Activated CD8-positive, alpha-beta T cell treated with anti-CD3 and anti-CD28 coated beads for 36 hours (primary cell): Measurements from ENCODE around the gene TFIP11. TPM values are rescaled to one million over a fixed set of nuclear protein-coding genes. Genes with fewer than 3 reads are reported as not detected.

Experiments used
- ATAC-seq: fragments of 200-7000 bp; cut with Tn5 transposase; one replicate; pipeline ENCODE4 v1.10.0; 2021; ENCODE audit warnings: mild to moderate bottlenecking, moderate library complexity
- CTCF ChIA-PET: fragments of 350-600 bp; sonication (Branson Sonifier 250); formaldehyde crosslinking; loops from one replicate; lab custom pipeline; 2021; ENCODE audit warnings: antibody characterized with exemption; lab: Charles Lee
- POLR2A ChIA-PET: fragments of 350-600 bp; sonication (Branson Sonifier 250); formaldehyde crosslinking; loops from one replicate; lab custom pipeline; 2021; ENCODE audit warnings: antibody characterized with exemption; lab: Charles Lee
- DNase-seq: peaks from one replicate; pipeline ENCODE4 v3.0.0-alpha.2; 2020
- H3K27ac Mint-ChIP-seq: one replicate; pipeline ENCODE4 v1.8.0; 2021; ENCODE audit warnings: mild to moderate bottlenecking, mixed read lengths
- H3K27me3 Mint-ChIP-seq: one replicate; pipeline ENCODE4 v1.8.0; 2021; ENCODE audit warnings: mixed read lengths
- H3K36me3 Mint-ChIP-seq: one replicate; pipeline ENCODE4 v1.8.0; 2021; ENCODE audit warnings: low read depth, mixed read lengths
- H3K4me1 Mint-ChIP-seq: one replicate; pipeline ENCODE4 v1.8.0; 2021; ENCODE audit warnings: low read depth, mixed read lengths
- H3K4me3 Mint-ChIP-seq: one replicate; pipeline ENCODE4 v1.8.0; 2021; ENCODE audit warnings: mild to moderate bottlenecking, moderate library complexity, mixed read lengths
- H3K9me3 Mint-ChIP-seq: one replicate; pipeline ENCODE4 v1.8.0; 2021; ENCODE audit warnings: mixed read lengths
- intact Hi-C: fragments of 100-400 bp; cut with micrococcal nuclease; formaldehyde crosslinking; loops from one replicate; pipeline ENCODE4 v1.10.0; 2022
- total RNA-seq, 2 experiments: library from RNA; stranded (reverse); gene quantifications; one replicate each; pipeline ENCODE4 v1.2.3, GENCODE V29; 2021
- TF ChIP-seq, protein P1 (sequence below): fragments of 200-600 bp; IDR thresholded peaks from one replicate; pipeline ENCODE4 v1.8.0; 2022; ENCODE audit warnings: antibody characterized with exemption, mild to moderate bottlenecking

TFIP11 gene
- total RNA-seq, 2 experiments from 2014 or later: 37.4 to 37.8 TPM

GRCh38 chr22:26450453-26451185, 61.7 kb downstream of the TFIP11 start:
- ChIA-PET CTCF (interaction anchor here (2.2 kb wide), 1 partner anchor 16 kb away, joined by 7 read pairs; no protein-coding TSS in a partner anchor), POLR2A (interaction anchor here (1.6 kb wide), 1 partner anchor 10 kb away, joined by 4 read pairs; no protein-coding TSS in a partner anchor)
- no peak for DNase-seq
- TF ChIP-seq, protein P1, sequence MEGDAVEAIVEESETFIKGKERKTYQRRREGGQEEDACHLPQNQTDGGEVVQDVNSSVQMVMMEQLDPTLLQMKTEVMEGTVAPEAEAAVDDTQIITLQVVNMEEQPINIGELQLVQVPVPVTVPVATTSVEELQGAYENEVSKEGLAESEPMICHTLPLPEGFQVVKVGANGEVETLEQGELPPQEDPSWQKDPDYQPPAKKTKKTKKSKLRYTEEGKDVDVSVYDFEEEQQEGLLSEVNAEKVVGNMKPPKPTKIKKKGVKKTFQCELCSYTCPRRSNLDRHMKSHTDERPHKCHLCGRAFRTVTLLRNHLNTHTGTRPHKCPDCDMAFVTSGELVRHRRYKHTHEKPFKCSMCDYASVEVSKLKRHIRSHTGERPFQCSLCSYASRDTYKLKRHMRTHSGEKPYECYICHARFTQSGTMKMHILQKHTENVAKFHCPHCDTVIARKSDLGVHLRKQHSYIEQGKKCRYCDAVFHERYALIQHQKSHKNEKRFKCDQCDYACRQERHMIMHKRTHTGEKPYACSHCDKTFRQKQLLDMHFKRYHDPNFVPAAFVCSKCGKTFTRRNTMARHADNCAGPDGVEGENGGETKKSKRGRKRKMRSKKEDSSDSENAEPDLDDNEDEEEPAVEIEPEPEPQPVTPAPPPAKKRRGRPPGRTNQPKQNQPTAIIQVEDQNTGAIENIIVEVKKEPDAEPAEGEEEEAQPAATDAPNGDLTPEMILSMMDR: no peak
- H3K4me1 Mint-ChIP-seq: no peaks in the 10 kb centered on the region
- intact Hi-C loops: no loop called here
- H3K9me3 Mint-ChIP-seq: no peaks in the 10 kb centered on the region
- ATAC-seq: no peak
- no peak overlapping the region for H3K27ac Mint-ChIP-seq
- no peaks in the 10 kb centered on the region for H3K27me3 Mint-ChIP-seq
- peaks cover 17% of the 10 kb centered on the region for H3K36me3 Mint-ChIP-seq
- H3K4me3 Mint-ChIP-seq: no peak overlapping the region

GRCh38 chr22:26448941-26449340, 63.3 kb downstream of the TFIP11 start:
- peaks cover 17% of the 10 kb centered on the region for H3K36me3 Mint-ChIP-seq
- H3K9me3 Mint-ChIP-seq: no peaks in the 10 kb centered on the region
- TF ChIP-seq, protein P1: no peak
- intact Hi-C loops: no loop called here
- ChIA-PET CTCF (interaction anchor here (0.9 to 2.2 kb wide), 2 partner anchors 14 to 51 kb away, joined by 5 to 7 read pairs; no protein-coding TSS in a partner anchor), POLR2A (interaction anchor here (1.1 kb wide), 1 partner anchor 11 kb away, joined by 4 read pairs; no protein-coding TSS in a partner anchor)
- no peak for DNase-seq
- ATAC-seq: no peak
- no peak overlapping the region for H3K27ac Mint-ChIP-seq
- no peak overlapping the region for H3K4me3 Mint-ChIP-seq
- H3K27me3 Mint-ChIP-seq: no peaks in the 10 kb centered on the region
- H3K4me1 Mint-ChIP-seq: no peaks in the 10 kb centered on the region

- DNase-seq: no peak
- intact Hi-C loops: no loop called here
- no peak for ATAC-seq
- ChIA-PET POLR2A (no interaction called here), CTCF (interaction anchor here (0.9 to 2.2 kb wide), 2 partner anchors 14 to 50 kb away, joined by 5 to 7 read pairs; no protein-coding TSS in a partner anchor)
- Mint-ChIP-seq H3K4me3 (no peak overlapping the region), H3K9me3 (no peaks in the 10 kb centered on the region), H3K36me3 (peaks cover 15% of the 10 kb centered on the region), H3K4me1 (no peaks in the 10 kb centered on the region), H3K27me3 (no peaks in the 10 kb centered on the region), H3K27ac (no peak overlapping the region)
- TF ChIP-seq, protein P1: no peak
Observed at GRCh38 chr22:26448334-26448733, 63.9 kb downstream of the TFIP11 start.

DNA sequence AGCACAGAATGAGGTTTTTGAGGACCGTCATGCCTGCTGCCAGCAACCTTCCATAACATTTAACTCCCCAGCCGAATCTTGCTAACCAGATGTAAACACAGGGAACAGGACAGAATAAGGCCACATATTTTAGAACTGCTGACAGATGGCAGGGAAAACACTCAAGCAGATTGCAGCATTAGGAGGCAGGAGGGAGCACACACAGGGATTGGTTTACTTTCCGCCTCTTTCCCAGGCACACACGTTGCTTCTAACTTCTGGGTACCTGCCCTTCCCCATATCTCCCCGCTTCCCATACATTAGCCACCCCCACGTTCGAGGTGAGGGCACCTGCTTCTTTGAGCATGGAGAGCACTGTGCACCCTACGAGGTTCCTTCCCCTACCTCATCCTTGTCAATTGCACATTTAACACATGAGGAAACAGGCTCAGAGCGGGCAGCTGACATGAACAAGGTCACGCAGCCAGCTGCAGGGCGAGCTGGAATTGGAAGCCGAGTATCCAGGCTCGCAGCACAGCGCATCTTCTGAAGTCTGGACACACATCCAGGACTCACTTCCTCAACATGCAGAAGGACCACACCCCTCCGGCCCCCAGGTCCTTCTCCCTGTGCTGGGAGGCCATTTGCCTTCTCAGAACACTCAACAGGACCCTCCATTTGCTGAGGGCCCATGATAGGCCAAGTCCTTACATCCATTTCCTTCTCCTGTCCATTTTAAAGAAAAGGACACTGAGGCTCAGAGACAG, 64.5 kb downstream of the TFIP11 start:
- ChIA-PET POLR2A (no interaction called here), CTCF (interaction anchor here (0.9 kb wide), 1 partner anchor 50 kb away, joined by 5 read pairs; no protein-coding TSS in a partner anchor)
- no peaks in the 10 kb centered on the region for H3K9me3 Mint-ChIP-seq
- ATAC-seq: no peak
- intact Hi-C loops: no loop called here
- H3K27me3 Mint-ChIP-seq: no peaks in the 10 kb centered on the region
- no peak overlapping the region for H3K27ac Mint-ChIP-seq
- TF ChIP-seq, protein P1: no peak
- H3K4me1 Mint-ChIP-seq: no peaks in the 10 kb centered on the region
- DNase-seq: no peak
- H3K4me3 Mint-ChIP-seq: no peak overlapping the region
- H3K36me3 Mint-ChIP-seq: peaks cover 12% of the 10 kb centered on the region
